ENCODE results near the gene NRF1. TPM values are rescaled to one million over a fixed set of nuclear protein-coding genes. Genes with fewer than 3 reads are reported as not detected.

The NRF1 gene
- total and polyA plus RNA-seq, 10 of the 15 experiments (the other 5 are each of a cell fraction or from before 2014, with no cell fraction given) = 3.5 to 23.1 (median 13.5) TPM

DNA sequence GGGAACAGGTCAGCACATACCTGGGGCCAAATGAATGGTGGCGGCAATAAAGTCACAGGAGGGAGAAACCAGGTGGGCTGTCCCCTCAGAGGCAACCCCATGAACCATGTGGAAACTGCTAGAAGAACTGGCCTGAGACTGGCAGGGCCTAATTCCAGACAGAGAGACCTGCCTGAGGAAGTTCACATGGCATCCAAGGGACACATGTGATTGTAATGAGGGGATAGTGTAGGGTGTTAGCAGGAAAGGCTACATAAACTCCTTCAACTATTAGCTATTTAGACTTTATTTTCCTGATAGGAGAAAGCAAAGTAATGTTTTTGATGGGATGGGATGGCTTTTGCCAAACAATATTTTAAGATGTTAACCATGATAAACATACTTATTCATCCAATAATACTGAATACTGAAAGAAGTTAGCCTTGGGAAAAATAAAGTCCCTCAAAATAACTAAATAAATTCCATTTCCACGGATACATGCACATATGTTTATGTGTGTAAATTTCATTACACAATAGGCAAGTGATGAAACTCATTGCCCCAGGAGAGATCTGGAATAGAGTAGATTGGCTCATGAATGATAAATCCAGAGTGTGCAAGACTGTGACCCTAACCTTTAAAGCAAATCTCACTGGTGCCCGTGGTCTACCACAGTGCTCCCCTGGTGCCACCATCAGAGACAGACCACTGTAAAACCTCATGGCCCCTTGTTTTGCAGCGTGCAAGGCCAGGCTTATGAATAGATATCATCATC, 137.0 kb downstream of the NRF1 start:
- no peaks in the 10 kb centered on the region for H3K4me1 ChIP-seq (ENCODE audit: control insufficient read depth, insufficient read depth, low read length)
- no peak overlapping the region for H3K4me2 ChIP-seq (ENCODE audit: control insufficient read depth, insufficient read depth)
- no peaks in the 10 kb centered on the region for H3K79me2 ChIP-seq (ENCODE audit: control insufficient read depth, insufficient read depth, low read length)
- BruUV-seq (replicated peaks) = no TSS peak
- no peak overlapping the region for H3K4me3 ChIP-seq
- intact Hi-C loops (cut with micrococcal nuclease; ENCODE audit: unreplicated experiment) = loop anchor here (10.0 kb wide), 1 partner anchor 266 kb away; no protein-coding TSS in a partner anchor
- no peaks in the 10 kb centered on the region for H3K27me3 ChIP-seq (replicated peaks in 1 of 2; ENCODE audit: control insufficient read depth in 2 of 2, insufficient read depth in 2 of 2, low read length in 1 of 2)
- FAIRE-seq (no peak), ATAC-seq (no peak), DNase-seq (ENCODE audit: low read depth, low spot score) (no peak)
- H3K36me3 ChIP-seq (ENCODE audit: control insufficient read depth in 2 of 2, insufficient read depth in 2 of 2, low read length in 1 of 2) = peaks cover 2 to 9% of the 10 kb centered on the region in 2 experiments; a peak in 2 of 4 replicates
- in situ Hi-C loops (cut with MboI) = no loop called here
- POLR2A ChIA-PET = no interaction called here
- CTCF ChIA-PET = interaction anchor here (0.6 kb wide), 1 partner anchor 95 kb away, joined by 3 read pairs; no protein-coding TSS in a partner anchor
- 98% methylated on average over 4 of the region's 4 CpGs for WGBS (ENCODE audit: insufficient coverage, insufficient replicate concordance, low lambda C conversion rate, missing lambda C conversion rate)
- H3K9me3 ChIP-seq (replicated peaks; ENCODE audit: control insufficient read depth, insufficient read depth, low read length) = no peaks in the 10 kb centered on the region
- RAD21 ChIA-PET (ENCODE audit: unreplicated experiment) = no interaction called here
- H2AFZ ChIP-seq (ENCODE audit: control insufficient read depth, low read depth, low read length) = no peak overlapping the region
- no peak overlapping the region for H3K9ac ChIP-seq (ENCODE audit: control insufficient read depth, insufficient read depth, low read length)
- H4K20me1 ChIP-seq (ENCODE audit: control insufficient read depth, insufficient read depth) = no peaks in the 10 kb centered on the region
- SMC1A ChIA-PET (ENCODE audit: uncharacterized antibody, unreplicated experiment) = no interaction called here
- H3K27ac ChIP-seq (ENCODE audit: control insufficient read depth, insufficient read depth) = no peak overlapping the region
- no peak for TF ChIP-seq RB1 (IDR thresholded peaks at IDR 0.05; ENCODE audit: borderline replicate concordance)
- TF ChIP-seq, protein P1, sequence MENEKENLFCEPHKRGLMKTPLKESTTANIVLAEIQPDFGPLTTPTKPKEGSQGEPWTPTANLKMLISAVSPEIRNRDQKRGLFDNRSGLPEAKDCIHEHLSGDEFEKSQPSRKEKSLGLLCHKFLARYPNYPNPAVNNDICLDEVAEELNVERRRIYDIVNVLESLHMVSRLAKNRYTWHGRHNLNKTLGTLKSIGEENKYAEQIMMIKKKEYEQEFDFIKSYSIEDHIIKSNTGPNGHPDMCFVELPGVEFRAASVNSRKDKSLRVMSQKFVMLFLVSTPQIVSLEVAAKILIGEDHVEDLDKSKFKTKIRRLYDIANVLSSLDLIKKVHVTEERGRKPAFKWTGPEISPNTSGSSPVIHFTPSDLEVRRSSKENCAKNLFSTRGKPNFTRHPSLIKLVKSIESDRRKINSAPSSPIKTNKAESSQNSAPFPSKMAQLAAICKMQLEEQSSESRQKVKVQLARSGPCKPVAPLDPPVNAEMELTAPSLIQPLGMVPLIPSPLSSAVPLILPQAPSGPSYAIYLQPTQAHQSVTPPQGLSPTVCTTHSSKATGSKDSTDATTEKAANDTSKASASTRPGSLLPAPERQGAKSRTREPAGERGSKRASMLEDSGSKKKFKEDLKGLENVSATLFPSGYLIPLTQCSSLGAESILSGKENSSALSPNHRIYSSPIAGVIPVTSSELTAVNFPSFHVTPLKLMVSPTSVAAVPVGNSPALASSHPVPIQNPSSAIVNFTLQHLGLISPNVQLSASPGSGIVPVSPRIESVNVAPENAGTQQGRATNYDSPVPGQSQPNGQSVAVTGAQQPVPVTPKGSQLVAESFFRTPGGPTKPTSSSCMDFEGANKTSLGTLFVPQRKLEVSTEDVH (IDR thresholded peaks at IDR 0.05; ENCODE audit: low read depth, partially characterized antibody) = no peak
- no peak for TF ChIP-seq NBN (IDR thresholded peaks at IDR 0.05)
- TF ChIP-seq ZNF24 (IDR thresholded peaks at IDR 0.05) = no peak
- no peak for TF ChIP-seq MXI1 (IDR thresholded peaks at IDR 0.05; ENCODE audit: low read depth, low read length)
- TF ChIP-seq, protein P2, sequence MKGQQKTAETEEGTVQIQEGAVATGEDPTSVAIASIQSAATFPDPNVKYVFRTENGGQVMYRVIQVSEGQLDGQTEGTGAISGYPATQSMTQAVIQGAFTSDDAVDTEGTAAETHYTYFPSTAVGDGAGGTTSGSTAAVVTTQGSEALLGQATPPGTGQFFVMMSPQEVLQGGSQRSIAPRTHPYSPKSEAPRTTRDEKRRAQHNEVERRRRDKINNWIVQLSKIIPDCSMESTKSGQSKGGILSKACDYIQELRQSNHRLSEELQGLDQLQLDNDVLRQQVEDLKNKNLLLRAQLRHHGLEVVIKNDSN (IDR thresholded peaks at IDR 0.05; ENCODE audit: borderline replicate concordance, extremely low read length, insufficient read depth, low read depth, low read length) = no peak
- no peak for TF ChIP-seq PAX5 (IDR thresholded peaks at IDR 0.05; ENCODE audit: borderline replicate concordance, low read depth, low read length)
- no peak for TF ChIP-seq DPF2 (IDR thresholded peaks at IDR 0.05)
- TF ChIP-seq MEF2B (IDR thresholded peaks at IDR 0.05; ENCODE audit: partially characterized antibody, poor library complexity, severe bottlenecking) = no peak
- TF ChIP-seq, protein P3, sequence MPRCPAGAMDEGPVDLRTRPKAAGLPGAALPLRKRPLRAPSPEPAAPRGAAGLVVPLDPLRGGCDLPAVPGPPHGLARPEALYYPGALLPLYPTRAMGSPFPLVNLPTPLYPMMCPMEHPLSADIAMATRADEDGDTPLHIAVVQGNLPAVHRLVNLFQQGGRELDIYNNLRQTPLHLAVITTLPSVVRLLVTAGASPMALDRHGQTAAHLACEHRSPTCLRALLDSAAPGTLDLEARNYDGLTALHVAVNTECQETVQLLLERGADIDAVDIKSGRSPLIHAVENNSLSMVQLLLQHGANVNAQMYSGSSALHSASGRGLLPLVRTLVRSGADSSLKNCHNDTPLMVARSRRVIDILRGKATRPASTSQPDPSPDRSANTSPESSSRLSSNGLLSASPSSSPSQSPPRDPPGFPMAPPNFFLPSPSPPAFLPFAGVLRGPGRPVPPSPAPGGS (IDR thresholded peaks at IDR 0.05; ENCODE audit: borderline replicate concordance, insufficient read depth, low read depth, low read length, poor library complexity, severe bottlenecking) = no peak
- TF ChIP-seq, protein P4, sequence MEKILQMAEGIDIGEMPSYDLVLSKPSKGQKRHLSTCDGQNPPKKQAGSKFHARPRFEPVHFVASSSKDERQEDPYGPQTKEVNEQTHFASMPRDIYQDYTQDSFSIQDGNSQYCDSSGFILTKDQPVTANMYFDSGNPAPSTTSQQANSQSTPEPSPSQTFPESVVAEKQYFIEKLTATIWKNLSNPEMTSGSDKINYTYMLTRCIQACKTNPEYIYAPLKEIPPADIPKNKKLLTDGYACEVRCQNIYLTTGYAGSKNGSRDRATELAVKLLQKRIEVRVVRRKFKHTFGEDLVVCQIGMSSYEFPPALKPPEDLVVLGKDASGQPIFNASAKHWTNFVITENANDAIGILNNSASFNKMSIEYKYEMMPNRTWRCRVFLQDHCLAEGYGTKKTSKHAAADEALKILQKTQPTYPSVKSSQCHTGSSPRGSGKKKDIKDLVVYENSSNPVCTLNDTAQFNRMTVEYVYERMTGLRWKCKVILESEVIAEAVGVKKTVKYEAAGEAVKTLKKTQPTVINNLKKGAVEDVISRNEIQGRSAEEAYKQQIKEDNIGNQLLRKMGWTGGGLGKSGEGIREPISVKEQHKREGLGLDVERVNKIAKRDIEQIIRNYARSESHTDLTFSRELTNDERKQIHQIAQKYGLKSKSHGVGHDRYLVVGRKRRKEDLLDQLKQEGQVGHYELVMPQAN (conservative IDR thresholded peaks at IDR 0.05) = no peak
- TF ChIP-seq IKZF2 (IDR thresholded peaks at IDR 0.05) = no peak
- TF ChIP-seq MEF2A (IDR thresholded peaks at IDR 0.05; ENCODE audit: insufficient read depth, low read depth, low read length) = no peak
- TF ChIP-seq BRCA1 (IDR thresholded peaks at IDR 0.05; ENCODE audit: low read depth, low read length) = no peak
- TF ChIP-seq RFX5 (IDR thresholded peaks at IDR 0.05; ENCODE audit: low read depth, low read length) = no peak
- TF ChIP-seq BACH1 (IDR thresholded peaks at IDR 0.05; ENCODE audit: borderline replicate concordance) = no peak
